Right cardiac atrium (tissue), 5 donors: ENCODE data around the gene PDRG1. TPM values are rescaled to one million over a fixed set of nuclear protein-coding genes. Genes with fewer than 3 reads are reported as not detected.

ENCODE experiments used
- ATAC-seq, 2 donors: fragments of 200-7000 bp; cut with Tn5 transposase; one replicate each; pipeline versions ENCODE4 v1.8.0 to v1.9.1; 2020; ENCODE audit warnings: moderate library complexity in 2 of 2, mild to moderate bottlenecking in 1 of 2
- DNase-seq, 3 donors: peaks; one replicate each; pipeline ENCODE4 v3.0.0-alpha.2; 2020
- H3K27ac ChIP-seq: one replicate; pipeline ENCODE4 v1.5.1; 2013; ENCODE audit warnings: mild to moderate bottlenecking, low read length, control low read depth, moderate library complexity
- H3K27me3 ChIP-seq: one replicate; pipeline ENCODE4 v1.6.1; 2013; ENCODE audit not compliant: control insufficient read depth, insufficient read depth
- H3K4me1 ChIP-seq: one replicate; pipeline ENCODE4 v1.6.1; 2013; ENCODE audit warnings: low read length; ENCODE audit not compliant: control insufficient read depth, insufficient read depth
- H3K4me3 ChIP-seq: one replicate; pipeline ENCODE4 v1.5.1; 2013; ENCODE audit warnings: low read length, control low read depth
- H3K9me3 ChIP-seq: one replicate; pipeline ENCODE4 v1.6.1; 2013; ENCODE audit warnings: low read length; ENCODE audit not compliant: control insufficient read depth
- WGBS: extraction: QIAGEN DNeasy Blood & Tissue Kit; methylation state at CpG from one replicate; pipeline ENCODE4 v1.1.7; 2013; 5-methylcytosine and 5-hydroxymethylcytosine counted together
- intact Hi-C, 4 donors: fragments of 100-400 bp; cut with DNase I; formaldehyde crosslinking; loops; one replicate each; pipeline versions ENCODE4 v1.11.0 to v1.14.0; 2022 to 2023
- polyA plus RNA-seq: library from polyadenylated mRNA; stranded (reverse); fragments of 200-250 nt; gene quantifications from one replicate; pipeline ENCODE4 v1.2.3, GENCODE V29; 2013
- total RNA-seq, 4 donors: library from RNA; stranded (reverse); fragmentation: NEBNext Ultra II Directional; extraction: Animal tissue kit (Norgen Biotek cat#: 25700); gene quantifications; one replicate each; pipeline ENCODE4 v1.2.1, GENCODE V29; 2021
- donor health status: healthy with polysubstance abuse.
- donor health status: DM: no; HTN: yes; CAD: no.
- donor health status: DM: no; HTN: no; CAD: no.
- donor health status: DM: no; HTN: yes; CAD: no; lungs with severe emphysema.
- donor health status: DM: yes; HTN: yes; CAD: no.

Gene PDRG1
- total and polyA plus RNA-seq, 5 donors: 7.4 to 11.9 (median 8.8) TPM

- intact Hi-C loops: no loop called here
- no peak overlapping the region for H3K27ac ChIP-seq
- ATAC-seq: no peak
- no peak overlapping the region for H3K4me3 ChIP-seq
- no peaks in the 10 kb centered on the region for H3K4me1 ChIP-seq
- H3K9me3 ChIP-seq: no peaks in the 10 kb centered on the region
- no peak for DNase-seq
- 7% methylated on average over 5 of the region's 5 CpGs for WGBS
- H3K27me3 ChIP-seq: no peaks in the 10 kb centered on the region
Observed at GRCh38 chr20:31966991-31967655, 15.3 kb upstream of the PDRG1 start.

- Histone ChIP-seq H3K4me1 (no peaks in the 10 kb centered on the region), H3K9me3 (no peaks in the 10 kb centered on the region), H3K27me3 (no peaks in the 10 kb centered on the region), H3K27ac (no peak overlapping the region), H3K4me3 (no peak overlapping the region)
- 74% methylated on average over 6 of the region's 6 CpGs for WGBS
- DNase-seq: no peak
- no peak for ATAC-seq
- intact Hi-C loops: loop anchor here in 1 of 4 donors (5.0 kb wide), 1 partner anchor 68 kb away; no protein-coding TSS in a partner anchor
Observed at GRCh38 chr20:31963889-31964288, 12.0 kb upstream of the PDRG1 start.

GRCh38 chr20:31962761-31963160, 10.9 kb upstream of the PDRG1 start:
- intact Hi-C loops: loop anchor here in 1 of 4 donors (5.0 kb wide), 1 partner anchor 70 kb away; no protein-coding TSS in a partner anchor
- Histone ChIP-seq H3K27me3 (no peaks in the 10 kb centered on the region), H3K4me3 (no peak overlapping the region), H3K9me3 (no peaks in the 10 kb centered on the region), H3K27ac (no peak overlapping the region), H3K4me1 (no peaks in the 10 kb centered on the region)
- WGBS: 30% methylated on average over 2 of the region's 2 CpGs
- DNase-seq (no peak), ATAC-seq (no peak)

DNA sequence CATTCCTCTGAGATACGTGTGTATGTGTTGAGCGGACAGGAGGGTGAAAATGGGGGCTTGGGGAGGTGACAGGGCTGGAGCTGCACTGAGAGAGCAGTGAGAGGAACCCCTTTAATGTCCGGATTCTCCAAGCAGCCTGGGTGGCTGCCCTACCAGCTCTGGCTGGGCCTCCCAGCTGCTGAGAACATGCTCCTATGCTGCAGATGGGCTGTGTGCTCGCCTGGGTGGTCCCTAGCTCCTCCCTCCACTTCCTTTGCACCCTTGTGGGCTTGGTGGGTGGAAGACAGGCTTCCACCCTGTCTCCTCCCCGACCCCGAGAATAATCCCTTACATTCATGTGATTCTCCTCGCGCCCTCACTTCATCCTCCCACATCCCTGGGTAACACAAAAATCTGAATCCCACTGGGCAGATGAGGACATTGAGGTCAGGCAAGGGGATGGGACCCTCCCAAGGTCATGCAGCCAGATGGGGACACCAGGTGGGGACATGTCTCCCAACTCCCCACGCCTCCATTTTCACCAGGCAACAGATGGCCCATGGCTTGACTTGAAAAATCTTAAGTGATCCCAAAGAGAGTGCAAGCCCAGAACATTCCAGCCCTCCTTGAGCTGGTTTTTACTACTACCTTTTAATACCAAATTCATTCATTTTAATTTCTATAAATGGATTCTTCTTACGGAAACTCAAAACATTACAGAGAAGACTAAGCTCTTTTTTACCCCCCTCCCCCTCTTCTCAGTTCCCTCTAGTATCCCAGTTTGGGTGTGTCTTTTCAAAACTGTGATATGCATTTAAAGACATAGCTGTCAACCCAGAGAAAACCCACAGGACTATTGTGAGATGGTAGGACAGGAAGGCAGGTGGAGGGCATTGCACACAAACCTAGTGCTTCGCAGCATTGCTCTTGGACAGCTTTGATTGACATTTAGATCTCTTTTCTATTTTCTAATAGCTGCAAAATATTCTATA, 5.0 kb upstream of the PDRG1 start:
- DNase-seq (no peak), ATAC-seq (no peak)
- intact Hi-C loops: loop anchor here in 2 of 4 donors (10.0 kb wide), 2 partner anchors 68 to 102 kb away; no protein-coding TSS in a partner anchor
- 42% methylated on average over 11 of the region's 11 CpGs for WGBS
- H3K4me3 ChIP-seq: no peak overlapping the region
- no peaks in the 10 kb centered on the region for H3K4me1 ChIP-seq
- no peaks in the 10 kb centered on the region for H3K27me3 ChIP-seq
- H3K9me3 ChIP-seq: no peaks in the 10 kb centered on the region
- H3K27ac ChIP-seq: no peak overlapping the region

GRCh38 chr20:31954500-31954899, 2.7 kb upstream of the PDRG1 start:
- DNase-seq: no peak
- intact Hi-C loops: loop anchor here (5.0 to 10.0 kb wide), 3 partner anchors 70 to 102 kb away; no protein-coding TSS in a partner anchor
- Histone ChIP-seq H3K27me3 (no peaks in the 10 kb centered on the region), H3K9me3 (no peaks in the 10 kb centered on the region), H3K4me1 (peaks cover 6% of the 10 kb centered on the region), H3K27ac (no peak overlapping the region), H3K4me3 (no peak overlapping the region)
- 71% methylated on average over 1 of the region's 1 CpG for WGBS
- no peak for ATAC-seq

- H3K4me1 ChIP-seq: peaks cover 6% of the 10 kb centered on the region
- no peaks in the 10 kb centered on the region for H3K9me3 ChIP-seq
- H3K4me3 ChIP-seq: no peak overlapping the region
- 84% methylated on average over 6 of the region's 6 CpGs for WGBS
- H3K27me3 ChIP-seq: no peaks in the 10 kb centered on the region
- no peak for DNase-seq
- no peak for ATAC-seq
- H3K27ac ChIP-seq: no peak overlapping the region
- intact Hi-C loops: loop anchor here (2.0 to 10.0 kb wide), 4 partner anchors 71 to 101 kb away; no protein-coding TSS in a partner anchor
Observed at GRCh38 chr20:31953556-31954148, 1.8 kb upstream of the PDRG1 start.

- peak overlapping the region; percentile 55 for H3K27ac ChIP-seq
- ATAC-seq: no peak
- H3K4me1 ChIP-seq: peaks cover 6% of the 10 kb centered on the region
- H3K4me3 ChIP-seq: peak overlapping the region; percentile 85
- intact Hi-C loops: loop anchor here (5.0 to 10.0 kb wide), 3 partner anchors 74 to 99 kb away; no protein-coding TSS in a partner anchor
- no peaks in the 10 kb centered on the region for H3K9me3 ChIP-seq
- 5% methylated on average over 6 of the region's 6 CpGs for WGBS
- no peaks in the 10 kb centered on the region for H3K27me3 ChIP-seq
- no peak for DNase-seq
Observed at GRCh38 chr20:31951203-31951529, 680 bp downstream of the PDRG1 start.

DNA sequence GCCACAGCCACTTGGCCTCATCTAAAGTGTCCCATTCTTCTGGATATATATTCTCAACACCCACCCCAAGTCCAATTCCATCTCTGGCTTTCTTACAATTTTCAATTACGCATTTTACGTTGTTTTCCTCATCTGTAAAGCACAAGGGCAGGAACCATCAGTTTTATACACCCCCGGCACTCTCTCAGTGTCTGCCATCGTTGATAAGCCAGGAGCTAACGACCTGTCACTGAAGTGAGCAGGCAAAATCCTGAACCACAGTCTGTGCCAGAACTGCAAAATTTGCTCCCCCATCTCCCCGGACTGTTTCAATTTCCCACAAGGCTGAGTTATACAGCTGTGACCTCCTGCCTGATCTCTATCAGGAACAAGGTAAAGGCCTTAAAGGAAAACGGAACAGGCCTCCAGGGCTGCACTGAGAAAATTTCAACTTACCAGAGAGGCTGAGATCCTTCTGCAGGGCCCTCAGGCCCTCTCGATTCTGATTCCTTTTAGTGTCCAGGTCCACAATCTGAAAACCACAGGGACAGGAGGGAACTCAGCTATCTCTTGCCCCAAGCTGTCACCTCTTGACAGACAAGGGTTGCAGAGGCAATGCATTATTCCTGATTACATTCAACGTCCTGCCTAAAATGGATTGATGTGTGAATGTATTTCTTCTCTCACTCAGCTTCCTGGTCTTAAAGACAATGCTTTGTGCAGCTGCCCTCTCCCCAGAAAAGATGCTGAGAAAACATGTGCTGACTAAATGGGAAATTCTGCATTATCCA, 1.8 kb downstream of the PDRG1 start:
- no peak for ATAC-seq
- H3K9me3 ChIP-seq: no peaks in the 10 kb centered on the region
- peaks cover 6% of the 10 kb centered on the region for H3K4me1 ChIP-seq
- H3K27ac ChIP-seq: no peak overlapping the region
- intact Hi-C loops: loop anchor here (5.0 to 10.0 kb wide), 3 partner anchors 75 to 98 kb away; no protein-coding TSS in a partner anchor
- no peaks in the 10 kb centered on the region for H3K27me3 ChIP-seq
- WGBS: 62% methylated on average over 9 of the region's 9 CpGs
- no peak for DNase-seq
- no peak overlapping the region for H3K4me3 ChIP-seq

DNA sequence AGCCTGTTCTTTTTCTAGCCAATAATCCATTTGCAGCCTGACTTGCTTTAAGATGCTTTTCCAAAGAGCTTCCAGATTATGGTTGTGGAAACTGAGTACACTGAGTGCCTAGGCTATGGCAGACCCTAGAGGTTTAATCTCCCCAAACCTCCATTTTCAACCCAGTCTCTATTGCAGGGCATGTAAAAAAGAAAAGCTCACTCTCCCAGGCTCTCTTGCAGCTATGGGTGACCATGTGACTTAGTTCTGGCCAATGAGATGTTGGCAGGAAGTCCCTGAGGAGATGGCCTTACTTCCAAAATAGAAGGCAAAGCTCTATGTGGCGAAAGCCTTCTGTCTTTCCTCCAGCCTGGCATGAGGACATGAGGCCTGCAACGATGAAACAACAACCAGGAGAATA, 3.8 kb downstream of the PDRG1 start:
- intact Hi-C loops: no loop called here

DNA sequence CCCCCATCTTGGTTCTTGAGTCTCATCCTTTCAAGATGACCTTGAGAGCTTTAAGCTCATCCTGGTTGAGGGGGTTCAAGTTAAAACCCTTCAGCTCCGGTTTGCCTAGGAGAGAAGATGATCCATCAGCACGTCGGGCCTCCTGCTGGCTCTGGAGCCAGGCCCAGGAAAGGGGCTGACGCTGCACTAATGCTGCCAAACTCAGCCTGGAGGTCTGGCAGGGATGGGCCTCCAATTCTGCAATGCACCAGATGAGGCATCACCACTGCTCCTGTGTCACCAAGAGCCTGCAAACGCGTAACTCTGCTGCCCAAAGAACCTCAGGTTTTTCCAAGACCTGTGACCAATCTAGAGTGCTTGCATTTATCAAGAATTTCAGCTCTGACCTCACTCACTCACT, 6.1 kb downstream of the PDRG1 start:
- no peak overlapping the region for H3K27ac ChIP-seq
- WGBS: 56% methylated on average over 6 of the region's 6 CpGs
- intact Hi-C loops: no loop called here

More for the DNA sequence above, 3.8 kb downstream of the PDRG1 start:
- WGBS: 96% methylated on average over 2 of the region's 2 CpGs
- ATAC-seq: no peak
- H3K4me1 ChIP-seq: peaks cover 8% of the 10 kb centered on the region
- H3K4me3 ChIP-seq: no peak overlapping the region
- H3K9me3 ChIP-seq: no peaks in the 10 kb centered on the region
- DNase-seq: no peak
- H3K27me3 ChIP-seq: no peaks in the 10 kb centered on the region
- no peak overlapping the region for H3K27ac ChIP-seq

More for the DNA sequence above, 6.1 kb downstream of the PDRG1 start:
- Histone ChIP-seq H3K4me3 (no peak overlapping the region), H3K4me1 (peaks cover 5% of the 10 kb centered on the region), H3K9me3 (no peaks in the 10 kb centered on the region), H3K27me3 (no peaks in the 10 kb centered on the region)
- ATAC-seq: peak in 1 of 2 donors; percentile 19
- DNase-seq: no peak
